ENCODE results near the gene TMEM242. TPM values are rescaled to one million over a fixed set of nuclear protein-coding genes. Genes with fewer than 3 reads are reported as not detected.

TMEM242 gene
- total and polyA plus RNA-seq, 2 of the 8 experiments (the other 6 are each of a cell fraction or from before 2014, with no cell fraction given) = 2.4 to 9.0 TPM

DNA sequence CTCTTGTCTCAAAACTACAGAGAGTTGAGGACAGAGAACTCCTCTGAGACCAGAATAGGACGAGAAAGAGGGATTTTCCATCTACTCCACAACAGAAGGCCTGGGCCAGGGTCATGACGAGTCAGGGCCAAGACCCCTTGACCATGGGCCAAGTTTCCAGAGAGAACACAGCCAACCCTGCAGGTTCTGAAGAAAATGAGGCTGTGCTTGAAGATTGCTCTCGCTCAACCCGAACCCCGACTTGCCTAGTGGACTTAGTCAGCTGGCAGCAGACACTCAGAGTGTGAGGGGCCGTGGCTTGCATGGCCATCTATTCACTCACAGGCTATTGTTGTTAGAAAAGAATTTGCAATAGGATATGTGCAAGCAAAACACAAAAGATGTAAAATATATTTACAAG is 54.5 kb downstream of the TMEM242 start (continued):
- TF ChIP-seq, protein P1, sequence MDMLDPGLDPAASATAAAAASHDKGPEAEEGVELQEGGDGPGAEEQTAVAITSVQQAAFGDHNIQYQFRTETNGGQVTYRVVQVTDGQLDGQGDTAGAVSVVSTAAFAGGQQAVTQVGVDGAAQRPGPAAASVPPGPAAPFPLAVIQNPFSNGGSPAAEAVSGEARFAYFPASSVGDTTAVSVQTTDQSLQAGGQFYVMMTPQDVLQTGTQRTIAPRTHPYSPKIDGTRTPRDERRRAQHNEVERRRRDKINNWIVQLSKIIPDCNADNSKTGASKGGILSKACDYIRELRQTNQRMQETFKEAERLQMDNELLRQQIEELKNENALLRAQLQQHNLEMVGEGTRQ (IDR thresholded peaks at IDR 0.05; ENCODE audit: low read length) = no peak
- TF ChIP-seq RFX5 (IDR thresholded peaks at IDR 0.05; ENCODE audit: borderline replicate concordance, low read depth, low read length) (no peak), POU5F1 (IDR thresholded peaks at IDR 0.05; ENCODE audit: low read depth, low read length) (no peak), GABPA (IDR thresholded peaks at IDR 0.05; ENCODE audit: borderline replicate concordance, insufficient read depth, low read length) (no peak)

Measured in H1 (cell line).